Measurements from ENCODE around the gene MYOD1.

Gene MYOD1

GRCh38 chr11:17703951-17704350, 15.4 kb upstream of the MYOD1 start:
- no peak for DNase-seq

- no peak for DNase-seq
These were observed 11.5 kb upstream of the MYOD1 start for GRCh38 chr11:17707830-17708229.

GRCh38 chr11:17711836-17712235, 7.5 kb upstream of the MYOD1 start:
- no peak for DNase-seq

- no peak for DNase-seq
These were observed 5.5 kb upstream of the MYOD1 start for GRCh38 chr11:17713851-17714250.

GRCh38 chr11:17714356-17714854, 5.0 kb upstream of the MYOD1 start:
- DNase-seq: no peak

- no peak for DNase-seq
These were observed 4.5 kb upstream of the MYOD1 start for GRCh38 chr11:17714870-17715269.

DNA sequence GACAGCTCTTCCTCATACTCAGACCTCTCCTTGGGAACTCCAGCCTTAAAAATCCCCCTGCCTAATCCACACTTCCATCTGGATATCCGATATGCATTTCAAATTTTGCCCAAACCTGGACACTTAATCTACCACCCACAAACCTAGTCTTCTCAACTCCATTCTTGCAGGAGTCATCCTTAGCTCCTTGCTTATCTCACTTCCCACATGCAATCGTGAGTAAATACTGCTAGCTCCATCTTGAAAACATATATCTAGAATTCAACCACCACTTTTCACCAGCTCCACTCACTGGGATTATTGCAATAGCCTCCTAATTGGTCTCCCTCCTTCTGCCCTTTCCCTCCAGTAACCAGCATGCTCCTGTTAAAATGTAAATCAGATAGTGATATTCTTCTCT, 2.6 kb upstream of the MYOD1 start:
- no peak for DNase-seq

GRCh38 chr11:17718015-17718414, 1.4 kb upstream of the MYOD1 start:
- no peak for DNase-seq

DNA sequence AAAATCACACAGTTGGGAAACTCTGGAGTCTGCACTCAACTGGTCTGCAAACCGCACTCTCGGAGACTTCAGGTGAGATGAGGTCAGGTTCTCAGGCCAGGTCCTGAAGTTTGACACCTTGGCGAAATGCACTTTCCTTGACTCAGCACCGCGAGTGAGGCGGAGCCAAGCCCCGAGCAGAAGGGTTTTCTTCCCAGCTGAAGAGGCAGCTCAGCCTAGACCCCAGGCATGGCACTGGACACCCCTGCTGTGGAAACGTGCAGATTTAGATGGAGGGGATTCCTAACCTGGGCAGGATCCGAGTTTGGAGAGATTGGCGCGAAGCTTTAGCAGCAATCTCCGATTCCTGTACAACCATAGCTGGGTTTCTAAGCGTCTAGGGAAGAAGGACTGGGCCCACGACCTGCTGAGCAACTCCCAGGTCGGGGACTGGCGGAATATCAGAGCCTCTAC, 835 bp upstream of the MYOD1 start:
- DNase-seq: no peak

- DNase-seq: no peak
These were observed 796 bp downstream of the MYOD1 start for GRCh38 chr11:17719938-17720795.

DNA sequence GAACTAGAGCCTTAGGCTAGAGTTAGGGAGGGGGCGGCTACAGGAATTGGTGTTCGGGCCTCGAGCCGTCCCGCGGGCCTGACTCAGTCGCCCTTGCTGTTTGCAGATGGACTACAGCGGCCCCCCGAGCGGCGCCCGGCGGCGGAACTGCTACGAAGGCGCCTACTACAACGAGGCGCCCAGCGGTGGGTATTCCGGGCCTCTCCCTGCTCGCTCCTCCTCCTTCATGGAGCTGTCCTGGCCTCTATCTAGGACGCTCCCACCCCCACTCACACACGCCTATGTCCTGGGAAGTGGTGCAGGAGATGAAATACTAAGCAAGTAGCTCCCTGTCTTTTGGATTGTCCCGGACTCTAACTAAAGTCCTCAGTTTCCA, 1.4 kb downstream of the MYOD1 start:
- DNase-seq: no peak

DNA sequence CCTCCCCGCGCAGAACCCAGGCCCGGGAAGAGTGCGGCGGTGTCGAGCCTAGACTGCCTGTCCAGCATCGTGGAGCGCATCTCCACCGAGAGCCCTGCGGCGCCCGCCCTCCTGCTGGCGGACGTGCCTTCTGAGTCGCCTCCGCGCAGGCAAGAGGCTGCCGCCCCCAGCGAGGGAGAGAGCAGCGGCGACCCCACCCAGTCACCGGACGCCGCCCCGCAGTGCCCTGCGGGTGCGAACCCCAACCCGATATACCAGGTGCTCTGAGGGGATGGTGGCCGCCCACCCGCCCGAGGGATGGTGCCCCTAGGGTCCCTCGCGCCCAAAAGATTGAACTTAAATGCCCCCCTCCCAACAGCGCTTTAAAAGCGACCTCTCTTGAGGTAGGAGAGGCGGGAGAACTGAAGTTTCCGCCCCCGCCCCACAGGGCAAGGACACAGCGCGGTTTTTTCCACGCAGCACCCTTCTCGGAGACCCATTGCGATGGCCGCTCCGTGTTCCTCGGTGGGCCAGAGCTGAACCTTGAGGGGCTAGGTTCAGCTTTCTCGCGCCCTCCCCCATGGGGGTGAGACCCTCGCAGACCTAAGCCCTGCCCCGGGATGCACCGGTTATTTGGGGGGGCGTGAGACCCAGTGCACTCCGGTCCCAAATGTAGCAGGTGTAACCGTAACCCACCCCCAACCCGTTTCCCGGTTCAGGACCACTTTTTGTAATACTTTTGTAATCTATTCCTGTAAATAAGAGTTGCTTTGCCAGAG, 2.0 kb downstream of the MYOD1 start:
- DNase-seq: no peak

DNA sequence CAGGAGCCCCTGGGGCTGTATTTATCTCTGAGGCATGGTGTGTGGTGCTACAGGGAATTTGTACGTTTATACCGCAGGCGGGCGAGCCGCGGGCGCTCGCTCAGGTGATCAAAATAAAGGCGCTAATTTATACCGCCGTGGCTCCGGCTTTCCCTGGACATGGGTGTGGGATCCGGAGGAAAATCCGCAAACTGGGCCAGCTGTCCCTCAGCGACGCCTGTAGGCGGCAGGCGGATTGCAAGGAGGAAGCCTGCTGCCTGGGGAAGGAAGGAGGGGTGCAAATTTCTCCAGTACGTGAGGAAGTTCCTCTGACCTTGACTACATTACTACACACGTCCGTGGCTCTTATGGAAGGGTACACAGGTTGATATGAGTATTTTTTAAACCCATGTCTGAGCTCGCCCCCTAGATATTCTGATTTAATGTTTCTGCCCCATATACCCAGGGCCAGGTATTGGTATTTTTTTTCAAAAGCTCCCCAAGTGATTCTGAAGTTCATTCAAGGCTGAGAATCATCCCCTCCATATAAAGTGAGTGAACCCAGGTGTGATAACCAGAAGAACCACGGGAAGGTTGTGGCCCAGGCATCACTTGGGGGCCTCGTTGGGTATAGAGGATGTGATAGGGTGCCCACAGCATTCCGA, 2.8 kb downstream of the MYOD1 start:
- no peak for DNase-seq

DNA sequence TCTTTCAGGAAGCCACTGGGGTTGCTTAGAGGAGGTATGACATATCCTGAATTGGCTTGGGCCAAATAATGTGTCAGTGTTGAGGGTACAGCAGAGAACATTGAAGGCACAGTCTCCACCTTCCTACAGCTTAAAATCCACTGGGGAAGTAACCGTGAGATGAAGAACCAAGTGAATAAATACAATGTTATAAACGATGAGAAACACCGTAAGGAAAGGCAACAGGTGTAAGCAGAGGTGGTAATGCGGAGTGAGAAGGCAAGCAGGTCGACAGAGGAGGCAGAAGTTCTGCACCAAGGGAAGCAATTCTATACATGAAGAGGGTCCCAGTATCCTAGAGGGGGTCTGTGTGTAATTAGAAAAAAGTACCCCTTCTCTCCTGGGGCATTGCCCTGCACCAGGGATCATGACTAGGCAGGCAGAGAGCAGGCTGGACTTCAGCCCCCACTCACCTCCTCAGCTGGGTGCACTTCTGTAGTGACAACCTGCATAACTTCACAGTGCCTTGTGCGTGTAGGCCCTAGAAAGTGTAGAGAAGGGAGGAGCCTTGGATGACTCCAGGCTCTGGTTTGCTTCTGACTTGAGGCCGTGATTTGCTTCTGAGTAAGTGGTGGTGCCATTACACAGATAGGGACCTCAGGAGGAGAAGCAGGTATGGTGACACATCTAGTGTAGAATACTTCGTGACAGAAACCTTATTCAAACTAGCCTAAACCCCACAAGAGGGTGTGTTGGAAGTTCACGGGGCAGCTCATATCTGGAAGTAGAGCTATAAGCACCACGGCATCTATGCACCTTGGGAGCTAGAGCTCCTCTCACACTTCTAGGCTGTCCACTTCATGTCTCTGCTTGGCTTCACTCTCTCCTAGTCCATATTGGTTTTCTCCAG, 4.9 kb downstream of the MYOD1 start:
- DNase-seq: no peak

GRCh38 chr11:17725174-17725573, 5.8 kb downstream of the MYOD1 start:
- DNase-seq: no peak

GRCh38 chr11:17730137-17730536, 10.8 kb downstream of the MYOD1 start:
- DNase-seq: no peak

DNA sequence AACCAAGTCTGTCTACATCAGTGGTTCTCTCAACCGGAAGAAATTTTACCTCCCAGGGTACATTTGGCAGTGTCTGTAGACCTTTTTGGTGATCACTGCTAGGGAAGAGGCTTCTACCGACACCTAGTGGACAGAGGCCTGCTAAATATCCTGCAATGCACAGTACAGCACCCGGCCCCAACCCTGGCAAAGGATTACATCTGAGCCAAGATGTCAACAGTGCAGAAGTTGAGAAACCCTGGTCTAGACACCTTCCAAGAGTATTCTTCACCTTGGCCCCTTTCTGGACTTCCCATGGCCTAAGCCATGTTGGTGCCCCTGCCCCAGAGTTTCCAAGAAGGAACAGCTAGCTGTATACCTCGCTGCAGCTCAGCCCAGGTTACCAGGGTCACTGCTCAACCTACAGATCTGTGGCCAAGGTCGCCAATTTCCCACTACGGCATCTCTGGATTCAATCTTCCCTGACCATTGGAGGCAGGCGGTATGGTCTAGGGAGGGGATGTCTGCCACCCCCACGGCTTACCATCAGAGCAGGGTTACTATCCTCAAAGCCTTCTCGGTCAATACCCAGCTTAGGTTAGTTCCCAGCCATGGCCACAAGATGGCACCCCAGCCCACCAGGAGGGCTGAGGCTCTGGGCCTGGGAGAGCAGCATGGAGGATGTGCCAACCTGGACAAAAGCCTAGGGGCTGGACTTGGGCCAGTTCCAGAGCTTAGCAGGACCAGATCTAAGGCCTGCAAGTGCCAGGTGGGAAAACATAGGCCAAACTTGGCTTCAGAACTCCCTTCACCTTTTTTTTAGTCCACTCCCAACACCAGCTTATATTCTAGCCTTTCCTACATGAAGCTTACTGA, 11.5 kb downstream of the MYOD1 start:
- peak; percentile 15 for DNase-seq

DNA sequence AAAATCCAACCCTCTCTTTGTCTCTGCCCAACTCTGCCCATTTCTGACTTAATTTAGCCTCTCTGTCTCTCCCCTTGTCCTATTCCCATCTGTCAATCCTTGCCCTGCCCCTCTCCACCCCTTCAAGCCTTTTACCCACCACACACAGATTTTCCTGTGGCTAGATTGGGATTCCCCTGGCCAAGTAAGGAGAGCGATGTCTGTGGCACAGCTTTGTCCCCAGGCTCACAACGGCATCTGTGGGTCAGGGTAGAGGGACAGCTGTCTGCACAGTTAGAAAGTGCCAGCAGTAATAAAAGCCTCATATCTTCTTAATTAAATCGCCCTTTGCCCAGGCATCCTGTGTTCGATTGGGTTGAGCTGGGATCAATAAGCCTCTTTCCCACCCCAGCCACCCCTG, 13.9 kb downstream of the MYOD1 start:
- no peak for DNase-seq

- no peak for DNase-seq
These were observed 15.1 kb downstream of the MYOD1 start, which contains the start of gene KCNC1 for GRCh38 chr11:17734418-17734911. Gene KCNC1, plus strand, starts transcription at chr11:17734781. Its CDS starts 1,222 bp downstream, at chr11:17736003.

DNA sequence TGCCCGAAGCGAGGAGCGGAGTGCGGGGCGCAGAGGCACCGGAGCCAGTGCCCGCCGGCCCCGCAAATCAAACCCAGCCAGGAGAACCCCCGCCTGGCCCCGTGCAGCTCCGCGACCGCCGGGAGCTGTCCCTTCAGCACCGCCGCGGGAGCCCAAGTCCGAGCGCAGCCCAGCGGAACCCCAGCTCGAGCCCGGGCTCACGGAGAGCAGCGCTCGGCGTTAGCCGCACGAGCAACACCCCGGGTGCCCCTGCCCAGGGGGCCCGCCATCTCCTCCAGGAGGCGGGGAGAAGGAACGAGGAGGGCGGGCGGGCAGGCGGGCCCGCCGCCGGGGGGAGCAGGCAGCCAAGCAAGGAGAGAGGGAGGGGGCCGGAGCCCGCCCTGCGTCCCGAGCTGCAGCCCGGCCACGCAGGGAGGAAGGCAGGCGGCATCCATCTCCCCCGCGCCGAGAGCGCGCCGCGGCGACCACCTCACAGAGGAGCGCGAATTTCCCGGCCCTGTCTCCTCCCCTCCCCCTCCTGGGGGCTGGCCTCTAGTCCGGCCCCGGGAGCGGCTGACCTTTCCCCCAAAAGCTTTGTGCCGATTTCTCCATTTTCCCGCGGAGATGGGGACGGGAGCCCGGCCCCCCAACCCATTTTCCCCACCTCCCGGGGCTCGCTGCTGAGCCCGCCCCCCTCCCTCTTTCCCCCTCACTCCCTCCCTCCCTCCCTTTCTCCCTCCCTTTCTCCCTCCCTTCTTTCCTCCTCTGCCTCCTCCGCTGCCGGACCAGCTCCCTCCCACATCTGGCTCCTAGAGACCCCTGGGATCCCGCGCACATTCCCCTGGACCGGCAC, 15.8 kb downstream of the MYOD1 start:
- DNase-seq: no peak
